IMR-90 (cell line): ENCODE measurements around the gene CALN1. TPM values are rescaled to one million over a fixed set of nuclear protein-coding genes. Genes with fewer than 3 reads are reported as not detected.

Experiments
- ATAC-seq: fragments of 200-7000 bp; cut with Tn5 transposase; 2 replicates; pipeline ENCODE4 v1.9.1; 2020; ENCODE audit warnings: low read depth, mild to moderate bottlenecking, moderate library complexity
- BruUV-seq: library from RNA; stranded (reverse); fragments of 400-500 nt; replicated peaks from 2 replicates; lab custom pipeline; 2021; lab: Mats Ljungman, UMichigan
- CTCF ChIA-PET: fragments of 300-600 bp; formaldehyde crosslinking; extraction: SDS; loops from one replicate; lab custom pipeline; 2021; ENCODE audit warnings: antibody characterized with exemption; lab: Yijun Ruan, JAX
- POLR2A ChIA-PET: fragments of 300-600 bp; sonication (Branson Sonifier 250); formaldehyde crosslinking; loops from one replicate; lab custom pipeline; 2022; ENCODE audit warnings: antibody characterized with exemption; ENCODE audit not compliant: unreplicated experiment; lab: Charles Lee
- DNase-seq: peaks from one replicate; pipeline ENCODE4 v3.0.0; 2013
- H2AFZ ChIP-seq: replicated peaks from 2 replicates; pipeline ENCODE3; 2013; ENCODE audit warnings: low read length, mild to moderate bottlenecking; ENCODE audit not compliant: poor library complexity
- H2AK5ac ChIP-seq: 2 replicates; pipeline ENCODE4 v1.6.1; 2013; ENCODE audit warnings: low read depth, low read length, inconsistent platforms
- H2AK9ac ChIP-seq: replicated peaks from 2 replicates; pipeline ENCODE3; 2013; ENCODE audit warnings: mild to moderate bottlenecking, low read depth, low read length, moderate library complexity; ENCODE audit not compliant: poor library complexity
- H2BK120ac ChIP-seq: 2 replicates; pipeline ENCODE4 v1.6.1; 2013; ENCODE audit warnings: low read depth, low read length, inconsistent platforms
- H2BK15ac ChIP-seq: 3 replicates; pipeline ENCODE4 v1.6.1; 2013; ENCODE audit warnings: low read depth, low read length, inconsistent platforms
- H2BK20ac ChIP-seq: 2 replicates; pipeline ENCODE4 v1.6.1; 2013; ENCODE audit warnings: low read depth, mild to moderate bottlenecking, inconsistent platforms, low read length, moderate library complexity
- H2BK5ac ChIP-seq: 2 replicates; pipeline ENCODE4 v1.6.1; 2013; ENCODE audit warnings: mild to moderate bottlenecking, low read depth, low read length, inconsistent platforms; ENCODE audit not compliant: poor library complexity, severe bottlenecking
- H3K14ac ChIP-seq: replicated peaks from 2 replicates; pipeline ENCODE4 v1.6.1; 2013; ENCODE audit warnings: low read depth, low read length, inconsistent platforms
- H3K18ac ChIP-seq: 2 replicates; pipeline ENCODE4 v1.6.1; 2013; ENCODE audit warnings: low read depth, low read length, control low read depth
- H3K23ac ChIP-seq: 2 replicates; pipeline ENCODE4 v1.6.1; 2013; ENCODE audit warnings: low read depth, low read length, inconsistent platforms
- H3K27ac ChIP-seq: 2 replicates; pipeline ENCODE4 v1.5.1; 2013; ENCODE audit warnings: mild to moderate bottlenecking, control low read depth, low read length; ENCODE audit not compliant: insufficient read depth
- H3K27me3 ChIP-seq: 2 replicates; pipeline ENCODE4 v1.6.1; 2013; ENCODE audit warnings: low read length; ENCODE audit not compliant: control insufficient read depth, insufficient read depth
- H3K36me3 ChIP-seq: 2 replicates; pipeline ENCODE4 v1.6.1; 2013; ENCODE audit warnings: low read length, mixed read lengths; ENCODE audit not compliant: control insufficient read depth, insufficient read depth
- H3K4ac ChIP-seq: 2 replicates; pipeline ENCODE4 v1.6.1; 2013; ENCODE audit warnings: low read depth, low read length, inconsistent platforms
- H3K4me1 ChIP-seq: 2 replicates; pipeline ENCODE4 v1.6.1; 2013; ENCODE audit warnings: low read length, mixed read lengths; ENCODE audit not compliant: control insufficient read depth, insufficient read depth
- H3K4me2 ChIP-seq: 2 replicates; pipeline ENCODE4 v1.6.1; 2013; ENCODE audit warnings: low read depth, mild to moderate bottlenecking, control low read depth, low read length, moderate library complexity
- H3K4me3 ChIP-seq: 2 replicates; pipeline ENCODE4 v1.5.1; 2013; ENCODE audit warnings: low read depth, mild to moderate bottlenecking, control low read depth, low read length, moderate library complexity; ENCODE audit not compliant: insufficient read depth
- H3K56ac ChIP-seq: 2 replicates; pipeline ENCODE4 v1.6.1; 2013; ENCODE audit warnings: low read length, inconsistent platforms; ENCODE audit not compliant: insufficient read depth; ENCODE audit errors: extremely low read depth
- H3K79me1 ChIP-seq, 2 experiments: 2 replicates each; pipeline ENCODE4 v1.6.1; 2013; ENCODE audit warnings: low read length in 2 of 2, inconsistent platforms in 1 of 2, low read depth in 1 of 2
- H3K9ac ChIP-seq: 2 replicates; pipeline ENCODE4 v1.6.1; 2013; ENCODE audit warnings: low read depth, low read length, control low read depth
- H3K9me1 ChIP-seq: 2 replicates; pipeline ENCODE4 v1.6.1; 2013; ENCODE audit warnings: low read length, inconsistent platforms; ENCODE audit not compliant: insufficient read depth
- H3K9me3 ChIP-seq: 2 replicates; pipeline ENCODE4 v1.6.1; 2013; ENCODE audit warnings: low read length; ENCODE audit not compliant: control insufficient read depth, insufficient read depth
- H4K20me1 ChIP-seq: 2 replicates; pipeline ENCODE4 v1.6.1; 2013; ENCODE audit warnings: low read length, inconsistent platforms; ENCODE audit not compliant: insufficient read depth
- H4K5ac ChIP-seq: 2 replicates; pipeline ENCODE4 v1.6.1; 2013; ENCODE audit warnings: mild to moderate bottlenecking, low read depth, low read length, control low read depth
- H4K8ac ChIP-seq, 2 experiments: 2 replicates each; pipeline ENCODE4 v1.6.1; 2013; ENCODE audit warnings: low read depth in 2 of 2, low read length in 2 of 2, control low read depth in 1 of 2, inconsistent platforms in 1 of 2
- H4K91ac ChIP-seq: 2 replicates; pipeline ENCODE4 v1.6.1; 2013; ENCODE audit warnings: low read depth, low read length, inconsistent platforms; ENCODE audit not compliant: insufficient read depth
- BHLHE40 ChIP-seq: fragments of 150-350 bp; IDR thresholded peaks from 2 replicates; pipeline ENCODE4 v1.6.1; 2016; ENCODE audit warnings: mild to moderate bottlenecking, low read depth, low read length
- CEBPB ChIP-seq: IDR thresholded peaks from 2 replicates; pipeline ENCODE4 v1.6.1; 2012; ENCODE audit warnings: low read depth, low read length, improper control_type of control experiment
- CHD1 ChIP-seq: IDR thresholded peaks from 2 replicates; pipeline ENCODE4 v1.6.1; 2012; ENCODE audit warnings: low read depth, low read length, improper control_type of control experiment
- FOS ChIP-seq: fragments of 150-350 bp; IDR thresholded peaks from 2 replicates; pipeline ENCODE4 v1.6.1; 2016; ENCODE audit warnings: low read depth, low read length
- MAFK ChIP-seq: IDR thresholded peaks from 2 replicates; pipeline ENCODE4 v1.6.1; 2012; ENCODE audit warnings: low read depth, low read length, improper control_type of control experiment
- MAZ ChIP-seq: IDR thresholded peaks from 2 replicates; pipeline ENCODE4 v1.6.1; 2012; ENCODE audit warnings: low read depth, mild to moderate bottlenecking, low read length, improper control_type of control experiment, moderate library complexity, borderline replicate concordance
- MXI1 ChIP-seq: IDR thresholded peaks from 2 replicates; pipeline ENCODE4 v1.6.1; 2012; ENCODE audit warnings: low read depth, mild to moderate bottlenecking, low read length, moderate library complexity, borderline replicate concordance
- NFE2L2 ChIP-seq: fragments of 150-350 bp; IDR thresholded peaks from 2 replicates; pipeline ENCODE4 v1.6.1; 2016; ENCODE audit warnings: low read depth, mild to moderate bottlenecking, low read length
- POLR2A ChIP-seq: IDR thresholded peaks from 2 replicates; pipeline ENCODE4 v1.6.1; 2012; ENCODE audit warnings: mild to moderate bottlenecking, low read depth, low read length
- RAD21 ChIP-seq: IDR thresholded peaks from 2 replicates; pipeline ENCODE4 v1.6.1; 2012; ENCODE audit warnings: low read length, improper control_type of control experiment
- RCOR1 ChIP-seq: IDR thresholded peaks from 2 replicates; pipeline ENCODE4 v1.6.1; 2012; ENCODE audit warnings: mild to moderate bottlenecking, low read length, improper control_type of control experiment; ENCODE audit not compliant: insufficient replicate concordance
- RFX5 ChIP-seq: IDR thresholded peaks from 2 replicates; pipeline ENCODE4 v1.8.0; 2012; ENCODE audit warnings: low read depth, mild to moderate bottlenecking, low read length, moderate library complexity
- SMC3 ChIP-seq: fragments of 150-350 bp; IDR thresholded peaks from 2 replicates; pipeline ENCODE4 v1.6.1; 2016; ENCODE audit warnings: low read depth, mild to moderate bottlenecking, antibody characterized with exemption, low read length, moderate library complexity
- WGBS, 2 experiments: methylation state at CpG; one replicate each; pipeline versions ENCODE4 v1.1.5 to v1.1.7; 2013; ENCODE audit warnings: missing lambda C conversion rate in 2 of 2; ENCODE audit not compliant: insufficient read length in 1 of 2; ENCODE audit errors: extremely low coverage in 2 of 2; 5-methylcytosine and 5-hydroxymethylcytosine counted together
- dilution Hi-C: fragments of 300-500 bp; cut with HindIII; formaldehyde crosslinking; loops from one replicate; pipeline ENCODE4 v1.14.3; 2018; ENCODE audit warnings: low sequenced_read_pairs; ENCODE audit not compliant: unreplicated experiment
- in situ Hi-C: fragments of 300-500 bp; cut with MboI; formaldehyde crosslinking; loops from 3 replicates; pipeline ENCODE4 v1.14.3; 2019; ENCODE audit warnings: low sequenced_read_pairs, inconsistent platforms, mixed read lengths
- intact Hi-C: fragments of 100-400 bp; cut with micrococcal nuclease; formaldehyde crosslinking; loops from 2 replicates; pipeline ENCODE4 v1.10.0; 2022
- polyA plus RNA-seq, 3 experiments: library from polyadenylated mRNA; depleted of rRNA; stranded (reverse); fragments of >200 nt; gene quantifications; 2 replicates each; pipeline ENCODE4 v1.2.3, GENCODE V29; 2012; ENCODE audit warnings: low replicate concordance in 1 of 3
- total RNA-seq: library from RNA; depleted of rRNA; stranded (reverse); fragments of >200 nt; gene quantifications from 2 replicates; pipeline ENCODE4 v1.2.3, GENCODE V29; 2012
- TF ChIP-seq, protein P1 (sequence below): fragments of 150-350 bp; IDR thresholded peaks from 2 replicates; pipeline ENCODE4 v1.6.1; 2017; ENCODE audit warnings: mild to moderate bottlenecking, antibody characterized with exemption, low read length, low read depth
- TF ChIP-seq, protein P2 (sequence below): fragments of 150-350 bp; IDR thresholded peaks from 2 replicates; pipeline ENCODE4 v1.6.1; 2016; ENCODE audit warnings: low read depth, mild to moderate bottlenecking, low read length, moderate library complexity, borderline replicate concordance
- TF ChIP-seq, protein P3 (sequence below): conservative IDR thresholded peaks from 2 replicates; pipeline ENCODE4 v1.5.1; 2012; ENCODE audit warnings: mild to moderate bottlenecking, low read depth, low read length, improper control_type of control experiment

The CALN1 gene
- total and polyA plus RNA-seq, 2 of the 4 experiments (the other 2 are of a cell fraction): not detected

DNA sequence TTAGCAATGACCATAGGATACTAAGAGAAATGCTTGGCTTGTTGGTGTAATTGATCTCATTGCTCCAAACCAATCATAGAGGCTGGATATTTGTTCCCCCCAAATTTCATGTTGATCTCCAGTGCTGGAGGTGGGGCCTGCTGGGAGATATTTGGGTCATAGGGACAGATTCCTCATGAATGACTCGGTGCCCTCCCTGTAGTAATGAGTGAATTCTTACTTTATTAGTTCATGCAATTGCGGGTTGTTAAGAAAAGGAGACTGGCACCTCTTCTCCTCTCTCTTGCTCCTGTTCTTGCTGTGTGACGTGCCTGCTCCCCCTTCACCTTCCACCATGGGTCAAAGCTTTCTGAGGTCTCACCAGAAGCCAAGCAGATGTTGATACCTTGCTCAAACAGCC is 630.1 kb downstream of the CALN1 start:
- H3K4me2 ChIP-seq: no peak overlapping the region
- H3K36me3 ChIP-seq: no peaks in the 10 kb centered on the region
- H3K4me1 ChIP-seq: no peaks in the 10 kb centered on the region
- no peak overlapping the region for H3K4me3 ChIP-seq
- no peak overlapping the region for H2BK5ac ChIP-seq
- TF ChIP-seq NFE2L2: no peak
- TF ChIP-seq RAD21: no peak
- no peak for TF ChIP-seq SMC3
- TF ChIP-seq MAZ: no peak
- no peak for TF ChIP-seq FOS
- TF ChIP-seq RFX5: no peak
- no peak for TF ChIP-seq CHD1
- TF ChIP-seq MAFK: no peak
- TF ChIP-seq, protein P1, sequence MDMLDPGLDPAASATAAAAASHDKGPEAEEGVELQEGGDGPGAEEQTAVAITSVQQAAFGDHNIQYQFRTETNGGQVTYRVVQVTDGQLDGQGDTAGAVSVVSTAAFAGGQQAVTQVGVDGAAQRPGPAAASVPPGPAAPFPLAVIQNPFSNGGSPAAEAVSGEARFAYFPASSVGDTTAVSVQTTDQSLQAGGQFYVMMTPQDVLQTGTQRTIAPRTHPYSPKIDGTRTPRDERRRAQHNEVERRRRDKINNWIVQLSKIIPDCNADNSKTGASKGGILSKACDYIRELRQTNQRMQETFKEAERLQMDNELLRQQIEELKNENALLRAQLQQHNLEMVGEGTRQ: no peak
- TF ChIP-seq POLR2A: no peak
- TF ChIP-seq, protein P2, sequence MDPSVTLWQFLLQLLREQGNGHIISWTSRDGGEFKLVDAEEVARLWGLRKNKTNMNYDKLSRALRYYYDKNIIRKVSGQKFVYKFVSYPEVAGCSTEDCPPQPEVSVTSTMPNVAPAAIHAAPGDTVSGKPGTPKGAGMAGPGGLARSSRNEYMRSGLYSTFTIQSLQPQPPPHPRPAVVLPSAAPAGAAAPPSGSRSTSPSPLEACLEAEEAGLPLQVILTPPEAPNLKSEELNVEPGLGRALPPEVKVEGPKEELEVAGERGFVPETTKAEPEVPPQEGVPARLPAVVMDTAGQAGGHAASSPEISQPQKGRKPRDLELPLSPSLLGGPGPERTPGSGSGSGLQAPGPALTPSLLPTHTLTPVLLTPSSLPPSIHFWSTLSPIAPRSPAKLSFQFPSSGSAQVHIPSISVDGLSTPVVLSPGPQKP: no peak
- no peak for TF ChIP-seq CEBPB
- no peak for TF ChIP-seq BHLHE40
- no peak for TF ChIP-seq MXI1
- TF ChIP-seq, protein P3, sequence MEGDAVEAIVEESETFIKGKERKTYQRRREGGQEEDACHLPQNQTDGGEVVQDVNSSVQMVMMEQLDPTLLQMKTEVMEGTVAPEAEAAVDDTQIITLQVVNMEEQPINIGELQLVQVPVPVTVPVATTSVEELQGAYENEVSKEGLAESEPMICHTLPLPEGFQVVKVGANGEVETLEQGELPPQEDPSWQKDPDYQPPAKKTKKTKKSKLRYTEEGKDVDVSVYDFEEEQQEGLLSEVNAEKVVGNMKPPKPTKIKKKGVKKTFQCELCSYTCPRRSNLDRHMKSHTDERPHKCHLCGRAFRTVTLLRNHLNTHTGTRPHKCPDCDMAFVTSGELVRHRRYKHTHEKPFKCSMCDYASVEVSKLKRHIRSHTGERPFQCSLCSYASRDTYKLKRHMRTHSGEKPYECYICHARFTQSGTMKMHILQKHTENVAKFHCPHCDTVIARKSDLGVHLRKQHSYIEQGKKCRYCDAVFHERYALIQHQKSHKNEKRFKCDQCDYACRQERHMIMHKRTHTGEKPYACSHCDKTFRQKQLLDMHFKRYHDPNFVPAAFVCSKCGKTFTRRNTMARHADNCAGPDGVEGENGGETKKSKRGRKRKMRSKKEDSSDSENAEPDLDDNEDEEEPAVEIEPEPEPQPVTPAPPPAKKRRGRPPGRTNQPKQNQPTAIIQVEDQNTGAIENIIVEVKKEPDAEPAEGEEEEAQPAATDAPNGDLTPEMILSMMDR: no peak
- TF ChIP-seq RCOR1: no peak
- H2BK20ac ChIP-seq: no peak overlapping the region
- H2AK9ac ChIP-seq: no peak overlapping the region
- no peak for DNase-seq
- H3K14ac ChIP-seq: no peak overlapping the region
- H4K5ac ChIP-seq: no peak overlapping the region
- no peak overlapping the region for H3K9ac ChIP-seq
- no peak overlapping the region for H3K56ac ChIP-seq
- no TSS peak for BruUV-seq
- no peaks in the 10 kb centered on the region for H3K9me1 ChIP-seq
- no peaks in the 10 kb centered on the region for H3K27me3 ChIP-seq
- no peak overlapping the region for H3K18ac ChIP-seq
- in situ Hi-C loops (no loop called here), dilution Hi-C loops (no loop called here), intact Hi-C loops (no loop called here)
- no peak overlapping the region for H2BK120ac ChIP-seq
- no peak overlapping the region for H2AK5ac ChIP-seq
- peaks cover 22% of the 10 kb centered on the region for H3K9me3 ChIP-seq
- H4K91ac ChIP-seq: no peak overlapping the region
- POLR2A ChIA-PET: no interaction called here
- no peak overlapping the region for H2BK15ac ChIP-seq
- H2AFZ ChIP-seq: no peak overlapping the region
- ATAC-seq: no peak
- CTCF ChIA-PET: no interaction called here
- no peak overlapping the region for H3K4ac ChIP-seq
- H3K23ac ChIP-seq: no peak overlapping the region
- WGBS, 2 experiments: no CpG with 5 or more reads among the region's 3 CpGs
- H4K20me1 ChIP-seq: no peaks in the 10 kb centered on the region
- H3K79me1 ChIP-seq: no peaks in the 10 kb centered on the region
- no peak overlapping the region for H4K8ac ChIP-seq
- H3K27ac ChIP-seq: no peak overlapping the region
